ENCODE results near the gene GTSE1.

GTSE1 gene

GRCh38 chr22:46328797-46329196 is 32.1 kb downstream of the GTSE1 start:
- no peak for DNase-seq (ENCODE audit: low read depth)

- DNase-seq (ENCODE audit: low read depth): no peak
These were observed 32.9 kb downstream of the GTSE1 start for GRCh38 chr22:46329616-46330015.

- no peak for DNase-seq (ENCODE audit: low read depth)
These were observed 33.8 kb downstream of the GTSE1 start for GRCh38 chr22:46330426-46330825.

GRCh38 chr22:46331496-46331895 is 34.8 kb downstream of the GTSE1 start:
- DNase-seq (ENCODE audit: low read depth): no peak

- DNase-seq (ENCODE audit: low read depth): peak; percentile 88
These were observed 38.8 kb downstream of the GTSE1 start, which contains the start of gene TRMU for GRCh38 chr22:46335201-46336118. TSS of gene TRMU (plus strand) at chr22:46335714. CDS start at chr22:46335765, 51 bp downstream.

- no peak for DNase-seq (ENCODE audit: low read depth)
These were observed 39.7 kb downstream of the GTSE1 start for GRCh38 chr22:46336119-46337078.

GRCh38 chr22:46337870-46338269 is 41.2 kb downstream of the GTSE1 start:
- no peak for DNase-seq (ENCODE audit: low read depth)

GRCh38 chr22:46338636-46339035 is 42.0 kb downstream of the GTSE1 start:
- no peak for DNase-seq (ENCODE audit: low read depth)

GRCh38 chr22:46339956-46340355 is 43.3 kb downstream of the GTSE1 start:
- DNase-seq (ENCODE audit: low read depth): no peak

GRCh38 chr22:46340676-46341075 is 44.0 kb downstream of the GTSE1 start:
- no peak for DNase-seq (ENCODE audit: low read depth)

- no peak for DNase-seq (ENCODE audit: low read depth)
These were observed 50.2 kb downstream of the GTSE1 start for GRCh38 chr22:46346680-46347405.

GRCh38 chr22:46347646-46348045 is 51.0 kb downstream of the GTSE1 start:
- no peak for DNase-seq (ENCODE audit: low read depth)

GRCh38 chr22:46348099-46348695 is 51.5 kb downstream of the GTSE1 start:
- no peak for DNase-seq (ENCODE audit: low read depth)

- DNase-seq (ENCODE audit: low read depth): no peak
These were observed 52.6 kb downstream of the GTSE1 start for GRCh38 chr22:46349238-46349637.

- no peak for DNase-seq (ENCODE audit: low read depth)
These were observed 53.0 kb downstream of the GTSE1 start for GRCh38 chr22:46349681-46350080.

- no peak for DNase-seq (ENCODE audit: low read depth)
These were observed 53.5 kb downstream of the GTSE1 start for GRCh38 chr22:46350121-46350520.

- DNase-seq (ENCODE audit: low read depth): no peak
These were observed 54.0 kb downstream of the GTSE1 start for GRCh38 chr22:46350646-46351045.

- no peak for DNase-seq (ENCODE audit: low read depth)
These were observed 54.6 kb downstream of the GTSE1 start for GRCh38 chr22:46351131-46351735.

- DNase-seq (ENCODE audit: low read depth): no peak
These were observed 55.1 kb downstream of the GTSE1 start for GRCh38 chr22:46351767-46352166.

GRCh38 chr22:46352276-46352675 is 55.6 kb downstream of the GTSE1 start:
- no peak for DNase-seq (ENCODE audit: low read depth)
